ENCODE measurements around the gene TBC1D23. TPM values are rescaled to one million over a fixed set of nuclear protein-coding genes. Genes with fewer than 3 reads are reported as not detected.

The TBC1D23 gene
- total and polyA plus RNA-seq, 2 of the 13 experiments (the other 11 are each of a cell fraction or from before 2014, with no cell fraction given): 28.7 to 35.4 TPM

DNA sequence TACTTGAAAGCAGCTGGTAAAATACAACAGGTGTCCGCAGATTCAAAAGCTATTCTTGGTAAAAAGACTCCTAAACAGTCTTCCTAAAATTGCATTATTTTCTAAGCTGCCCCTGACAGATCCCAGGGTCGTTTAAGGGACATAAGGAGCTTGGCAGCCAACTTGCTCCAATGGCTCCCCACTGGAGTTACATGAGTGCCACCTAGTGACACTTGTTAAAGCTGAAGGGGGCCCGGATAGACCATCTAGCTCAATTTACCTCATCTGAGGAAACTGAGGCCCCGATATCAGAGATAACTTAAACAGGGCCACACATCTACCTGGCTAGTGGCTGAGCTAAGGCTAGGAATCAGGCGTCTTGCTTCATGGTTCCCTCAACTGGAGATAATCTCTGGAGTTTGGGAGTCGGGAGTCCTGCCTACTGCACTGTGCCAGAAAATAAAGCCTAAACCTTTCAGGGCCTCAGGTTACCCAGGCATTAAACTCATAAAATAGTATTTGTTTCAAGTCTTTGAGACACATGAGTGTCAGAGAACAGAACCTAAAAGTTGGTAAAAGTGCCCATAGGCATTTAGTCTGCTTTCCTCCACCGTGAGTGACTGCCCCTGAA, 6.5 kb upstream of the TBC1D23 start (continued):
- TF ChIP-seq, protein P1, sequence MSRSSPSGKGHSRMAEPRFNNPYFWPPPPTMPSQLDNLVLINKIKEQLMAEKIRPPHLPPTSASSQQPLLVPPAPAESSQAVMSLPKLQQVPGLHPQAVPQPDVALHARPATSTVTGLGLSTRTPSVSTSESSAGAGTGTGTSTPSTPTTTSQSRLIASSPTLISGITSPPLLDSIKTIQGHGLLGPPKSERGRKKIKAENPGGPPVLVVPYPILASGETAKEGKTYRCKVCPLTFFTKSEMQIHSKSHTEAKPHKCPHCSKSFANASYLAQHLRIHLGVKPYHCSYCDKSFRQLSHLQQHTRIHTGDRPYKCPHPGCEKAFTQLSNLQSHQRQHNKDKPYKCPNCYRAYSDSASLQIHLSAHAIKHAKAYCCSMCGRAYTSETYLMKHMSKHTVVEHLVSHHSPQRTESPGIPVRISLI (CRISPR knock-in tag; IDR thresholded peaks at IDR 0.05; ENCODE audit: borderline replicate concordance): no peak
- TF ChIP-seq, protein P2, sequence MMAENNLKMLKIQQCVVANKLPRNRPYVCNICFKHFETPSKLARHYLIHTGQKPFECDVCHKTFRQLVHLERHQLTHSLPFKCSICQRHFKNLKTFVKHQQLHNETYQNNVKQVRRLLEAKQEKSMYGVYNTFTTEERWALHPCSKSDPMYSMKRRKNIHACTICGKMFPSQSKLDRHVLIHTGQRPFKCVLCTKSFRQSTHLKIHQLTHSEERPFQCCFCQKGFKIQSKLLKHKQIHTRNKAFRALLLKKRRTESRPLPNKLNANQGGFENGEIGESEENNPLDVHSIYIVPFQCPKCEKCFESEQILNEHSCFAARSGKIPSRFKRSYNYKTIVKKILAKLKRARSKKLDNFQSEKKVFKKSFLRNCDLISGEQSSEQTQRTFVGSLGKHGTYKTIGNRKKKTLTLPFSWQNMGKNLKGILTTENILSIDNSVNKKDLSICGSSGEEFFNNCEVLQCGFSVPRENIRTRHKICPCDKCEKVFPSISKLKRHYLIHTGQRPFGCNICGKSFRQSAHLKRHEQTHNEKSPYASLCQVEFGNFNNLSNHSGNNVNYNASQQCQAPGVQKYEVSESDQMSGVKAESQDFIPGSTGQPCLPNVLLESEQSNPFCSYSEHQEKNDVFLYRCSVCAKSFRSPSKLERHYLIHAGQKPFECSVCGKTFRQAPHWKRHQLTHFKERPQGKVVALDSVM (CRISPR knock-in tag; IDR thresholded peaks at IDR 0.05): no peak
- no peak for TF ChIP-seq ELF1 (CRISPR knock-in tag; IDR thresholded peaks at IDR 0.05)
- TF ChIP-seq, protein P3, sequence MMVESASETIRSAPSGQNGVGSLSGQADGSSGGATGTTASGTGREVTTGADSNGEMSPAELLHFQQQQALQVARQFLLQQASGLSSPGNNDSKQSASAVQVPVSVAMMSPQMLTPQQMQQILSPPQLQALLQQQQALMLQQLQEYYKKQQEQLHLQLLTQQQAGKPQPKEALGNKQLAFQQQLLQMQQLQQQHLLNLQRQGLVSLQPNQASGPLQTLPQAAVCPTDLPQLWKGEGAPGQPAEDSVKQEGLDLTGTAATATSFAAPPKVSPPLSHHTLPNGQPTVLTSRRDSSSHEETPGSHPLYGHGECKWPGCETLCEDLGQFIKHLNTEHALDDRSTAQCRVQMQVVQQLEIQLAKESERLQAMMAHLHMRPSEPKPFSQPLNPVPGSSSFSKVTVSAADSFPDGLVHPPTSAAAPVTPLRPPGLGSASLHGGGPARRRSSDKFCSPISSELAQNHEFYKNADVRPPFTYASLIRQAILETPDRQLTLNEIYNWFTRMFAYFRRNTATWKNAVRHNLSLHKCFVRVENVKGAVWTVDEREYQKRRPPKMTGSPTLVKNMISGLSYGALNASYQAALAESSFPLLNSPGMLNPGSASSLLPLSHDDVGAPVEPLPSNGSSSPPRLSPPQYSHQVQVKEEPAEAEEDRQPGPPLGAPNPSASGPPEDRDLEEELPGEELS (CRISPR knock-in tag; IDR thresholded peaks at IDR 0.05): no peak
- no peak for TF ChIP-seq SRSF4 (IDR thresholded peaks at IDR 0.05; ENCODE audit: low read depth, low read length, poor library complexity, severe bottlenecking)
- no peak for TF ChIP-seq TOE1 (CRISPR knock-in tag; IDR thresholded peaks at IDR 0.05)
- TF ChIP-seq, protein P4, sequence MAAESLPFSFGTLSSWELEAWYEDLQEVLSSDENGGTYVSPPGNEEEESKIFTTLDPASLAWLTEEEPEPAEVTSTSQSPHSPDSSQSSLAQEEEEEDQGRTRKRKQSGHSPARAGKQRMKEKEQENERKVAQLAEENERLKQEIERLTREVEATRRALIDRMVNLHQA (CRISPR knock-in tag; IDR thresholded peaks at IDR 0.05): no peak
- TF ChIP-seq NBN (conservative IDR thresholded peaks at IDR 0.05): no peak
- TF ChIP-seq, protein P5, sequence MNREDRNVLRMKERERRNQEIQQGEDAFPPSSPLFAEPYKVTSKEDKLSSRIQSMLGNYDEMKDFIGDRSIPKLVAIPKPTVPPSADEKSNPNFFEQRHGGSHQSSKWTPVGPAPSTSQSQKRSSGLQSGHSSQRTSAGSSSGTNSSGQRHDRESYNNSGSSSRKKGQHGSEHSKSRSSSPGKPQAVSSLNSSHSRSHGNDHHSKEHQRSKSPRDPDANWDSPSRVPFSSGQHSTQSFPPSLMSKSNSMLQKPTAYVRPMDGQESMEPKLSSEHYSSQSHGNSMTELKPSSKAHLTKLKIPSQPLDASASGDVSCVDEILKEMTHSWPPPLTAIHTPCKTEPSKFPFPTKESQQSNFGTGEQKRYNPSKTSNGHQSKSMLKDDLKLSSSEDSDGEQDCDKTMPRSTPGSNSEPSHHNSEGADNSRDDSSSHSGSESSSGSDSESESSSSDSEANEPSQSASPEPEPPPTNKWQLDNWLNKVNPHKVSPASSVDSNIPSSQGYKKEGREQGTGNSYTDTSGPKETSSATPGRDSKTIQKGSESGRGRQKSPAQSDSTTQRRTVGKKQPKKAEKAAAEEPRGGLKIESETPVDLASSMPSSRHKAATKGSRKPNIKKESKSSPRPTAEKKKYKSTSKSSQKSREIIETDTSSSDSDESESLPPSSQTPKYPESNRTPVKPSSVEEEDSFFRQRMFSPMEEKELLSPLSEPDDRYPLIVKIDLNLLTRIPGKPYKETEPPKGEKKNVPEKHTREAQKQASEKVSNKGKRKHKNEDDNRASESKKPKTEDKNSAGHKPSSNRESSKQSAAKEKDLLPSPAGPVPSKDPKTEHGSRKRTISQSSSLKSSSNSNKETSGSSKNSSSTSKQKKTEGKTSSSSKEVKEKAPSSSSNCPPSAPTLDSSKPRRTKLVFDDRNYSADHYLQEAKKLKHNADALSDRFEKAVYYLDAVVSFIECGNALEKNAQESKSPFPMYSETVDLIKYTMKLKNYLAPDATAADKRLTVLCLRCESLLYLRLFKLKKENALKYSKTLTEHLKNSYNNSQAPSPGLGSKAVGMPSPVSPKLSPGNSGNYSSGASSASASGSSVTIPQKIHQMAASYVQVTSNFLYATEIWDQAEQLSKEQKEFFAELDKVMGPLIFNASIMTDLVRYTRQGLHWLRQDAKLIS (CRISPR knock-in tag; IDR thresholded peaks at IDR 0.05): no peak
- TF ChIP-seq HCFC1 (IDR thresholded peaks at IDR 0.05; ENCODE audit: low read depth, low read length): no peak
- TF ChIP-seq, protein P6, sequence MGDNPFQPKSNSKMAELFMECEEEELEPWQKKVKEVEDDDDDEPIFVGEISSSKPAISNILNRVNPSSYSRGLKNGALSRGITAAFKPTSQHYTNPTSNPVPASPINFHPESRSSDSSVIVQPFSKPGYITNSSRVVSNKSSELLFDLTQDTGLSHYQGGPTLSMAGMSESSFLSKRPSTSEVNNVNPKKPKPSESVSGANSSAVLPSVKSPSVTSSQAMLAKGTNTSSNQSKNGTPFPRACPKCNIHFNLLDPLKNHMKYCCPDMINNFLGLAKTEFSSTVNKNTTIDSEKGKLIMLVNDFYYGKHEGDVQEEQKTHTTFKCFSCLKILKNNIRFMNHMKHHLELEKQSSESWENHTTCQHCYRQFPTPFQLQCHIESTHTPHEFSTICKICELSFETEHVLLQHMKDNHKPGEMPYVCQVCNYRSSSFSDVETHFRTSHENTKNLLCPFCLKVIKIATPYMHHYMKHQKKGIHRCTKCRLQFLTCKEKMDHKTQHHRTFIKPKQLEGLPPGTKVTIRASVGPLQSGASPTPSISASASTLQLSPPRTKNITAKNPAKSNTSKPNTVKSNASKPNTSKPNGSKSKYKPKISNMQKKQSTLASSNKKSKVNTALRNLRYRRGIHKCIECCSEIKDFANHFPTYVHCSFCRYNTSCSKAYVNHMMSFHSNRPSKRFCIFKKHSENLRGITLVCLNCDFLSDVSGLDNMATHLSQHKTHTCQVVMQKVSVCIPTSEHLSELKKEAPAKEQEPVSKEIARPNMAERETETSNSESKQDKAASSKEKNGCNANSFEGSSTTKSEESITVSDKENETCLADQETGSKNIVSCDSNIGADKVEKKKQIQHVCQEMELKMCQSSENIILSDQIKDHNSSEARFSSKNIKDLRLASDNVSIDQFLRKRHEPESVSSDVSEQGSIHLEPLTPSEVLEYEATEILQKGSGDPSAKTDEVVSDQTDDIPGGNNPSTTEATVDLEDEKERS (CRISPR knock-in tag; IDR thresholded peaks at IDR 0.05): no peak
- no peak for TF ChIP-seq HOXD1 (CRISPR knock-in tag; IDR thresholded peaks at IDR 0.05)
- no peak for TF ChIP-seq DNMT3B (CRISPR knock-in tag; conservative IDR thresholded peaks at IDR 0.05)
- no peak for TF ChIP-seq ZNF34 (CRISPR knock-in tag; IDR thresholded peaks at IDR 0.05; ENCODE audit: borderline replicate concordance)
- TF ChIP-seq ZNF749 (CRISPR knock-in tag; IDR thresholded peaks at IDR 0.05; ENCODE audit: borderline replicate concordance): no peak

Data from HepG2 (cell line).